AG09309 (cell line): ENCODE measurements around the gene ECPAS.
A peak's percentile ranks its signal among the peaks of the same experiment; 100 is the strongest.

Experiments
- DNase-seq: peaks from one replicate; pipeline ENCODE4 v3.0.0-alpha.2; 2010; ENCODE audit warnings: low read depth
- H3K4me3 ChIP-seq: 2 replicates; pipeline ENCODE4 v1.5.1; 2011; ENCODE audit warnings: mild to moderate bottlenecking, low read depth, low read length, moderate library complexity; ENCODE audit not compliant: control insufficient read depth
- TF ChIP-seq, protein P1 (sequence below): IDR thresholded peaks from 2 replicates; pipeline ENCODE4 v1.5.1; 2011; ENCODE audit warnings: mild to moderate bottlenecking, low read depth, low read length, inconsistent platforms; ENCODE audit not compliant: insufficient read depth, control insufficient read depth; ENCODE audit errors: missing control alignments

Gene ECPAS

DNA sequence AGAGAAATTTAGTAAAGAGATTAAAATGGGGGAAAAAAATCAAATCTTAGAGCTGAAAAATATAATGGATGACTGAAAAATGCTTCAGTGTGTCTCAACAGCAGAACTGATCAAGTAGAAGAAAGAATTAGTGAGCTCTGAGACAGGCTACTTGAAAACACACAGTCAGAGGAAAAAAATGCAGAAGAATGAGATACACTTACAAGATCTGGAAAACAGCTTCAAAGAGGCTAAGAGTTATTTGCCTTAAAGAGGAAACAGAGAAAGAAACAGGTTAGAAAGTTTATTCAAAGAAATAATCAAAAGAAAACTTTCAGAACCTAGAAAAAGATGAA lies 83.7 kb downstream of the ECPAS start:
- H3K4me3 ChIP-seq: no peak overlapping the region
- TF ChIP-seq, protein P1, sequence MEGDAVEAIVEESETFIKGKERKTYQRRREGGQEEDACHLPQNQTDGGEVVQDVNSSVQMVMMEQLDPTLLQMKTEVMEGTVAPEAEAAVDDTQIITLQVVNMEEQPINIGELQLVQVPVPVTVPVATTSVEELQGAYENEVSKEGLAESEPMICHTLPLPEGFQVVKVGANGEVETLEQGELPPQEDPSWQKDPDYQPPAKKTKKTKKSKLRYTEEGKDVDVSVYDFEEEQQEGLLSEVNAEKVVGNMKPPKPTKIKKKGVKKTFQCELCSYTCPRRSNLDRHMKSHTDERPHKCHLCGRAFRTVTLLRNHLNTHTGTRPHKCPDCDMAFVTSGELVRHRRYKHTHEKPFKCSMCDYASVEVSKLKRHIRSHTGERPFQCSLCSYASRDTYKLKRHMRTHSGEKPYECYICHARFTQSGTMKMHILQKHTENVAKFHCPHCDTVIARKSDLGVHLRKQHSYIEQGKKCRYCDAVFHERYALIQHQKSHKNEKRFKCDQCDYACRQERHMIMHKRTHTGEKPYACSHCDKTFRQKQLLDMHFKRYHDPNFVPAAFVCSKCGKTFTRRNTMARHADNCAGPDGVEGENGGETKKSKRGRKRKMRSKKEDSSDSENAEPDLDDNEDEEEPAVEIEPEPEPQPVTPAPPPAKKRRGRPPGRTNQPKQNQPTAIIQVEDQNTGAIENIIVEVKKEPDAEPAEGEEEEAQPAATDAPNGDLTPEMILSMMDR: no peak
- DNase-seq: no peak

DNA sequence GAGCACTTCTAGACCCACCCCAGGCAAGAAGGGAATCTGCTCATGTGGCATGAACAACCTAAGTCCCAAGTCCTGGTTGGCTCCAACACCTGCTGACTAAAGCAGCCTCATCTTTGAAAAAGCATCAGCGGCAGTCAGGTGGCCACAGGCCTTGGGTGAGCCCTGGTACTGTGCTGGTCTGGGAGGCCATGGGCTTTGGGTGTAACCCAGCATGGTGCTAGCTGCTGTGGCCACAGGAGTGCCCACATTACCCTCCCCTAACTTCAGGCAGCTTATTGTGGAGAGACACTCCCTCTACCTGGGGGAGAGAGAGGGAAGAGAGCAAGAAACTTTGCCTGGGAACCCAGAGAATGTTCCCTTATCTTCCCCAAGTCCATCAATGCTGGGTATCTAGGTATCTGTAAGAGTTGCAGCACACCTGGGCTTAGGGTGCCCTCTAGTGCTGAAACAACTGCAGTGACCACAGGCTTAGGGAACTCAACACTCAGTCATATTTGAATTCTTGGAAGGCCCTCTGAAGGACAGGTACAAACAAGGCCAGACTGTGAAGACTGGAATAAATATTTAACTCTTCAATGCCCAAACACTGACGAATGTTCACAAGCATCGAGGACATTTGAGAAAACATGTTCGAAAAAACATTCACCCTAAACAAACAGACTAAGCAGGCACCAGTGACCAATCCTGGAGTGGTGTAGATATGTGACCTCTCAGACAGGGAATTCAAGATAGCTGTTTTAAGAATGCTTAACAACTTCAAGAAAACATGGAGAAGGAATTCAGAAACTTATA lies 84.2 kb downstream of the ECPAS start:
- no peak overlapping the region for H3K4me3 ChIP-seq
- TF ChIP-seq, protein P1: peak; percentile 47
- DNase-seq: no peak

DNA sequence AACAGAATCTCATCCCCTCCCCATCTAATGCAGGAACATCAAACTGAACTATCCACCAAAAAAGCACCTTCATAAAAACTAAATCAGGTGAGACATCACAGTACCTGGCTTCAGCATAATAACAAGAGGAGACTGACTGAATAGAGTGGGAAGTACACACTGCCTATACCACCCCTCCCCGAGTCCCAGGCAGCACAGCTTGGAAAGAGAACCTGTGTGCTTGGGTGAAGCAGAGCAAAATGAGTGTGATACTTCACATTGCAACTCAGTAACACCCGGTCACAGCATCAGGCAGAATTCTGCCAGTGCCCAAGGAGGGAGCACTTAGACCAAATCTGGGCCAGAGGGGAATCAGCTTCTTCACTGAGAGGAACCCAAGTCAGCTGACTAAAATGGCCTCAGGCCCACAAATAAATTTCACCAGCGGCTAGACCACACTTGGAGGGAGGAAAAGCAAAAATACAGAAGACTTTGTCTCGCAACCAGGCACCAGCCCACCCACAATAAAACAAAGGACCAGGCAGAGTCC lies 84.9 kb downstream of the ECPAS start:
- TF ChIP-seq, protein P1: no peak
- no peak overlapping the region for H3K4me3 ChIP-seq
- no peak for DNase-seq

DNA sequence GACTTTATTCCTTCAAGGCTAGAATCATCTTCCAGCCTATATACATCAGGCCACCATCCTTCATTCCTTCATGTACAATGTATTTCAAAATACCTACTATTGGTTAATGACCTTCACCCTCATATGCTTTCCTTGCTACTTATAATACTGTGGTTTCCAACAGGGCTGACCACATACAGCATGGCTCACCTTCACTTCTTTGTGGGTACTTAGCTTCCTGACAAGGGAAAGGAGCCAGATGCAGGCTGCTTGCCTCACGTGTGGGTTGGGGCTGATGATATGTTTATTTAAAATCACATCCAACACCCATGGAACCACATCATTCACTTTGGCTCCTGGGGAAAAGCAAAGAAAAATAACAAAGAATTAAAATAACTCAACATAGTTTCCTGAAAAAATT lies 90.2 kb downstream of the ECPAS start:
- H3K4me3 ChIP-seq: no peak overlapping the region
- no peak for DNase-seq
- TF ChIP-seq, protein P1: no peak

DNA sequence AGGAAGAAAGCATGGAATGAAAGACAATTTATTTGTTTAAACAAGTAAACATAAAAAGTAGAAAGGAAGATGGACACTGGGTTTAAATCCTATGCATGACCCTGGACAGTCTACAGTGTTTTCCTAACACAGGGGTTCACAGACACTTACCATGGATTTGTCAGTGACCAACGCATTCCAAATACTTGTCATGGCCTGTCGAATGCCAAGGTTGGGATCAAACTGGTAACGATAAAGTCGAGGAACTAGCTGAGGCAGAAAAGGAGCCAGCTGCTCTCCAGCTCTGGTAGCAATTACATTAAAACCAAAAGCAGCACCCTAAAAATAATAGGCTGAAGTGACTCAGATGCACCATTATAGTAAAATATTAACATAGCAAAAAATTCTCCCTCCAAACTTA lies 94.8 kb downstream of the ECPAS start:
- TF ChIP-seq, protein P1: no peak
- no peak overlapping the region for H3K4me3 ChIP-seq
- DNase-seq: no peak

DNA sequence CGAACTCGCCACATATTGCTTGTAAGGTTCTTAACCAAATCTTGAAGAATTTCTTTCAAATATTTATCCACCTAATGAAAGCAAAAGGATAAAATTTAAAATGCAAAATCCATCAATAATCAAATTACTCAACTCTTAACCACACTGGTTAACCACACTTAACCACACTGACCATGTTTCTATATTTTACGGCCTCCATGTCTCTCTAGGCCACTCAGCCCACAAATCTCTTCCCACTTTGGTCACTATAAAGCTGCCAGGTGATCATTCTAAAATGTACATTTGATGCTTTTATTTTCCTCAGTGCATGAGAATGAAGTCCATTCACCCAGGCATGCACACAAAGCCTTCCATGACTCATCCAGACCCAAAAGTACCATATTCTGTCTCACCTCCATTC lies 97.8 kb downstream of the ECPAS start:
- DNase-seq: no peak
- H3K4me3 ChIP-seq: no peak overlapping the region
- TF ChIP-seq, protein P1: no peak

DNA sequence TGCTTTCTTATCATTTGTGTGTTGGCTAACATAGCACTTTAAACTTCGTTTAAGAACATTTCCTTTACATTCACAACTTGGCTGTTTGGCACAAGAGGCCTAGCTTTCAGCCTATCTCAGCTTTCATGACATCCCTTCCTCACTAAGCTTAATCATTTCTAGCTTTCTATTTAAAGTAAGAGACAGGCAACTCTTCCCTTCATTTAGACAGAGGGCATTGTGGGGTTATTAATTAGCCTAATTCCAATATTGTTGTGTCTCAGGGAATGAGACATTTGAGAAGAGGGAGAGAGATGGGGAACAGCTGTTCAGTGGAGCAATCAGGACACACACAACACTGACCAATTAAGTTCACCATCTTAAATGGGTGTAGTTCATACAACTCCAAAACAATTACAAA lies 103.2 kb downstream of the ECPAS start:
- TF ChIP-seq, protein P1: no peak
- no peak overlapping the region for H3K4me3 ChIP-seq
- no peak for DNase-seq
